Astrocyte (in vitro differentiated cells and primary cell): ENCODE results near the gene APOL1. TPM values are rescaled to one million over a fixed set of nuclear protein-coding genes. Genes with fewer than 3 reads are reported as not detected.
A peak's percentile ranks its signal among the peaks of the same experiment; 100 is the strongest.
"Not testable (repeated sequence)": the region's sequence is repeated elsewhere in the genome, so short reads cannot be mapped to it uniquely, and the experiment has no call there.

Experiments used
- DNase-seq: peaks from one replicate; pipeline ENCODE4 v3.0.0-alpha.2; 2010; ENCODE audit warnings: low read depth
- FAIRE-seq: peaks from 2 replicates; lab custom pipeline; 2011; peaks lifted over from hg19 to GRCh38; lab: Jason Lieb, UNC
- H2AFZ ChIP-seq: 2 replicates; pipeline ENCODE4 v1.6.0; 2012; ENCODE audit warnings: low read depth, low read length, inconsistent platforms
- H3K27ac ChIP-seq: 2 replicates; pipeline ENCODE4 v1.5.1; 2011; ENCODE audit warnings: low read depth, low read length, inconsistent platforms
- H3K27me3 ChIP-seq: 2 replicates; pipeline ENCODE4 v1.6.0; 2011; ENCODE audit warnings: low read length, inconsistent platforms; ENCODE audit not compliant: insufficient read depth
- H3K36me3 ChIP-seq: 2 replicates; pipeline ENCODE4 v1.5.1; 2011; ENCODE audit warnings: low read length, inconsistent platforms; ENCODE audit not compliant: insufficient read depth
- H3K4me1 ChIP-seq: 2 replicates; pipeline ENCODE4 v1.5.1; 2011; ENCODE audit warnings: low read length, inconsistent platforms; ENCODE audit not compliant: insufficient read depth
- H3K4me2 ChIP-seq: 2 replicates; pipeline ENCODE4 v1.6.0; 2012; ENCODE audit warnings: low read length, inconsistent platforms
- H3K4me3 ChIP-seq: 2 replicates; pipeline ENCODE4 v1.5.1; 2011; ENCODE audit warnings: low read depth, mild to moderate bottlenecking, low read length, inconsistent platforms; ENCODE audit not compliant: insufficient read depth
- H3K79me2 ChIP-seq: 2 replicates; pipeline ENCODE4 v1.6.0; 2012; ENCODE audit warnings: mild to moderate bottlenecking, low read length, inconsistent platforms; ENCODE audit not compliant: insufficient read depth
- H3K9ac ChIP-seq: 2 replicates; pipeline ENCODE4 v1.6.0; 2012; ENCODE audit warnings: mild to moderate bottlenecking, low read length, inconsistent platforms
- H3K9me3 ChIP-seq: 2 replicates; pipeline ENCODE4 v1.5.1; 2012; ENCODE audit warnings: low read depth, mild to moderate bottlenecking, low read length, inconsistent platforms; ENCODE audit not compliant: insufficient read depth
- H4K20me1 ChIP-seq: 2 replicates; pipeline ENCODE4 v1.6.0; 2012; ENCODE audit warnings: low read length, inconsistent platforms; ENCODE audit not compliant: insufficient read depth
- H3K27ac Mint-ChIP-seq: one replicate; pipeline ENCODE4 v1.8.0; 2021; ENCODE audit warnings: mild to moderate bottlenecking, mixed read lengths; ENCODE audit not compliant: unreplicated experiment
- H3K27me3 Mint-ChIP-seq: one replicate; pipeline ENCODE4 v1.8.0; 2021; ENCODE audit warnings: low read depth, mixed read lengths; ENCODE audit not compliant: unreplicated experiment
- H3K36me3 Mint-ChIP-seq: one replicate; pipeline ENCODE4 v1.8.0; 2021; ENCODE audit warnings: low read depth, mixed read lengths; ENCODE audit not compliant: unreplicated experiment
- H3K4me1 Mint-ChIP-seq: one replicate; pipeline ENCODE4 v1.8.0; 2021; ENCODE audit warnings: low read depth, mixed read lengths; ENCODE audit not compliant: unreplicated experiment
- H3K4me3 Mint-ChIP-seq: one replicate; pipeline ENCODE4 v1.8.0; 2021; ENCODE audit warnings: mild to moderate bottlenecking, moderate library complexity, mixed read lengths; ENCODE audit not compliant: unreplicated experiment
- H3K9me3 Mint-ChIP-seq: one replicate; pipeline ENCODE4 v1.8.0; 2021; ENCODE audit warnings: mild to moderate bottlenecking, mixed read lengths; ENCODE audit not compliant: unreplicated experiment
- EZH2 ChIP-seq: IDR thresholded peaks from 2 replicates; pipeline ENCODE4 v1.6.1; 2012; ENCODE audit warnings: mild to moderate bottlenecking, low read length, inconsistent platforms; ENCODE audit not compliant: insufficient read depth
- total RNA-seq: library from RNA; stranded (reverse); gene quantifications from 2 replicates; pipeline ENCODE4 v1.2.1, GENCODE V29; 2021
- TF ChIP-seq, protein P1 (sequence below): IDR thresholded peaks from 2 replicates; pipeline ENCODE4 v1.5.1; 2011; ENCODE audit warnings: low read depth, mild to moderate bottlenecking, inconsistent platforms, low read length, moderate library complexity; ENCODE audit not compliant: insufficient read depth

Gene APOL1
- total RNA-seq, 1 donor from 2014 or later: 3.9 TPM

DNA sequence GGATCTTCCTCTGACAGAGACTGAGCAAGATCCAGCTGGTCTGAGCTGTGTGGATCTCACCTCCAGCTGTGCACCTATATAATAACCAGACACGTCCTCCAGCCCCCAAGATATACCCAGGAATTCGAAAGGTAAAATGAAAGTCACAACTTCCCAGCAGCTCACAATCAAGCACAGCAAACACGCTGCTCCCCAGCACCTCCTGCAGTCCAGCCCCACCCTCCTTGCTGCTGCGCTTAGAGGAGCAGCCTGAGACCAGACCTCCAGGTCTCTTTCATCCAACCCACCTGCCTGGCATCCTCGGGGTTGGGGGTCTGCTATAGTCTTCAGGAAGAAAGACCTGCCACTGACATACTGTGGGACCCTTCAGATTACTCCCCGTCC, 48.3 kb upstream of the APOL1 start:
- Histone ChIP-seq H3K27me3 (no peaks in the 10 kb centered on the region), H3K4me2 (no peak overlapping the region), H4K20me1 (no peaks in the 10 kb centered on the region), H3K4me3 (no peak overlapping the region), H3K9me3 (no peaks in the 10 kb centered on the region), H3K9ac (no peak overlapping the region), H3K27ac (no peak overlapping the region), H3K79me2 (no peaks in the 10 kb centered on the region), H3K4me1 (no peaks in the 10 kb centered on the region), H3K36me3 (no peaks in the 10 kb centered on the region), H2AFZ (no peak overlapping the region)
- H3K27me3 Mint-ChIP-seq: peaks cover 32% of the 10 kb centered on the region
- no peak overlapping the region for H3K4me3 Mint-ChIP-seq
- TF ChIP-seq EZH2: no peak
- TF ChIP-seq, protein P1, sequence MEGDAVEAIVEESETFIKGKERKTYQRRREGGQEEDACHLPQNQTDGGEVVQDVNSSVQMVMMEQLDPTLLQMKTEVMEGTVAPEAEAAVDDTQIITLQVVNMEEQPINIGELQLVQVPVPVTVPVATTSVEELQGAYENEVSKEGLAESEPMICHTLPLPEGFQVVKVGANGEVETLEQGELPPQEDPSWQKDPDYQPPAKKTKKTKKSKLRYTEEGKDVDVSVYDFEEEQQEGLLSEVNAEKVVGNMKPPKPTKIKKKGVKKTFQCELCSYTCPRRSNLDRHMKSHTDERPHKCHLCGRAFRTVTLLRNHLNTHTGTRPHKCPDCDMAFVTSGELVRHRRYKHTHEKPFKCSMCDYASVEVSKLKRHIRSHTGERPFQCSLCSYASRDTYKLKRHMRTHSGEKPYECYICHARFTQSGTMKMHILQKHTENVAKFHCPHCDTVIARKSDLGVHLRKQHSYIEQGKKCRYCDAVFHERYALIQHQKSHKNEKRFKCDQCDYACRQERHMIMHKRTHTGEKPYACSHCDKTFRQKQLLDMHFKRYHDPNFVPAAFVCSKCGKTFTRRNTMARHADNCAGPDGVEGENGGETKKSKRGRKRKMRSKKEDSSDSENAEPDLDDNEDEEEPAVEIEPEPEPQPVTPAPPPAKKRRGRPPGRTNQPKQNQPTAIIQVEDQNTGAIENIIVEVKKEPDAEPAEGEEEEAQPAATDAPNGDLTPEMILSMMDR: no peak
- peaks cover 6% of the 10 kb centered on the region for H3K36me3 Mint-ChIP-seq
- peaks cover 11% of the 10 kb centered on the region for H3K9me3 Mint-ChIP-seq
- FAIRE-seq: no peak
- no peak overlapping the region for H3K27ac Mint-ChIP-seq
- H3K4me1 Mint-ChIP-seq: no peaks in the 10 kb centered on the region
- DNase-seq: no peak

DNA sequence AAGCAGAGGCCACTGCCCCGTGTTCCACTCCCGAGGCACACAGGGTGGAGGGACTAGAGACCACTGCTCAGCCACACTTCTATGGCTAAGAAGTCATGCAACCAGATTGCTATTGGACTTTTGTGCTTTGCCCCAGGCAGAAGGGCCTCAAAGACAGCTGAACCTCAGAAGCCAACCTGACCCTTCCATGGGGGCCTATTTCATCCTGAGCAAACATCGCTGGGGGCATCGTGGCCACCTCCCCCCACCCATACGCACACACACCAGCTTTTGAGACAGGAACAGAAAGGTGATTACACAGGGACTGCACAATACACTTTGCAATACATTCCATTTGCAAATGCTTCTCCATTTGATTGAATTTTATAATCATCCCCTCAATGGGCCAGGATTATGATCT, 47.4 kb upstream of the APOL1 start:
- H3K27ac Mint-ChIP-seq, H3K4me1 ChIP-seq, H3K27ac ChIP-seq, H3K4me3 ChIP-seq, H4K20me1 ChIP-seq, H3K4me1 Mint-ChIP-seq, H3K79me2 ChIP-seq, DNase-seq, H3K36me3 ChIP-seq, H3K9ac ChIP-seq, H3K4me2 ChIP-seq, H2AFZ ChIP-seq, FAIRE-seq, H3K27me3 ChIP-seq, H3K36me3 Mint-ChIP-seq, H3K9me3 ChIP-seq: not testable (repeated sequence)
- Mint-ChIP-seq H3K9me3 (peaks cover 14% of the 10 kb centered on the region), H3K27me3 (peaks cover 29% of the 10 kb centered on the region), H3K4me3 (peak overlapping the region; percentile 27)

DNA sequence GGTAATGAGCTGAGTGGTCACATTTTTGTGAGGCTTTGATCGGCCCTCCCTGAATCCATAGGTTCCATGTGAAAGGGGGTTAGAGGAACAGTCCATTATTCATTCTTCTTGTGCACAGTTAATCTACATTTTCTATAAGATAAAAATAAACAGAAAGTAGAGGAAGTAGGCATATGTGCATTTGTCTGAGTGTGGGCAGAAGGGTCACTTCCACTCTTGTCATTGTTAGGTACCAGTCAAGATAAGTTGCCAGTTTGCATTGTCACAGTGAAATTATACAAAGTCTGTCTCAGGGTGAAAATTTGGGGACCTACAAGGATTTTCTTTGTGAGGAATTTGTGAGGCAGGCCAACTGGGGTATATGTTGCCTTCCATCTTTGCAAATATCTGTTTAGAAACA, 46.7 kb upstream of the APOL1 start:
- H3K27ac Mint-ChIP-seq: no peak overlapping the region

More for the DNA sequence above, 46.7 kb upstream of the APOL1 start:
- no peaks in the 10 kb centered on the region for H3K9me3 ChIP-seq
- no peak overlapping the region for H3K9ac ChIP-seq
- no peak for FAIRE-seq
- H3K79me2 ChIP-seq: no peaks in the 10 kb centered on the region
- peaks cover 32% of the 10 kb centered on the region for H3K27me3 Mint-ChIP-seq
- no peak overlapping the region for H3K4me3 ChIP-seq
- peaks cover 9% of the 10 kb centered on the region for H3K36me3 Mint-ChIP-seq
- no peak overlapping the region for H2AFZ ChIP-seq
- DNase-seq: no peak
- no peak overlapping the region for H3K4me2 ChIP-seq
- H3K4me1 ChIP-seq: peaks cover 6% of the 10 kb centered on the region
- peaks cover 14% of the 10 kb centered on the region for H3K9me3 Mint-ChIP-seq
- peaks cover 2% of the 10 kb centered on the region for H3K4me1 Mint-ChIP-seq
- H3K36me3 ChIP-seq: no peaks in the 10 kb centered on the region
- TF ChIP-seq EZH2: no peak
- TF ChIP-seq, protein P1: no peak
- H4K20me1 ChIP-seq: no peaks in the 10 kb centered on the region
- no peaks in the 10 kb centered on the region for H3K27me3 ChIP-seq
- no peak overlapping the region for H3K4me3 Mint-ChIP-seq
- no peak overlapping the region for H3K27ac ChIP-seq
